PC-9 (cell line): Measurements from ENCODE around the gene ZMIZ1.

Source experiments
- CTCF ChIP-seq: fragments of 200-600 bp; sonication (generic); conservative IDR thresholded peaks from 2 replicates; pipeline ENCODE4 v1.6.1; 2017; ENCODE audit warnings: mixed run types, antibody characterized with exemption, mild to moderate bottlenecking, moderate library complexity
- EZH2 ChIP-seq: fragments of 200-600 bp; sonication (generic); IDR thresholded peaks from 2 replicates; pipeline ENCODE4 v1.8.0; 2017; ENCODE audit warnings: antibody characterized with exemption, low read depth

GRCh38 chr10:79244068-79244442, 175.3 kb downstream of the ZMIZ1 start:
- TF ChIP-seq CTCF (no peak), EZH2 (no peak)
